ENCODE data around the gene DCP1A. TPM values are rescaled to one million over a fixed set of nuclear protein-coding genes. Genes with fewer than 3 reads are reported as not detected.

The DCP1A gene
- total and polyA plus RNA-seq, 4 donors: 3.5 to 11.3 (median 8.2) TPM

DNA sequence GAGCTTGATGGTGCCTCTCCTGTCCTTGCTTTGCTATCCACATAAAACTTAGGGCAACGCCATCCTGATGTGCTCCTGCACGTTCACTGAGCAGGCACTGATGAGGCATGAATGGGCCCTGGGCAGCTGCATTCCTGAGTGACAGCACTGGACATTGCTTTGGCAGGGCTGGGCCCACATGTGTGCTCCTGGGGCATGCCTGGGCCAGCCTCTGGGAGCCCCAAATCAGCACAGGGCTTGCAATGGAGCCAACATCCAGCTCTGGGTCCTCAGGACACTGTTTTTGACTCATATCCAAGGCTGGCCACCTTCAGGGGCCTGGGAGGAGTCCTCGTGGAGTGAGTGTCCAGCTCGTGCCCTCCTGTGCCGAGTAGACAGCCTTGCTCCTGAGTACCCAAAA is 85.6 kb downstream of the DCP1A start:
- Histone ChIP-seq H3K27ac (ENCODE audit: low read depth in 1 of 2, low read length in 2 of 2) (no peak overlapping the region), H3K9ac (ENCODE audit: low read depth in 1 of 2, low read length in 2 of 2) (no peak overlapping the region), H3K9me3 (ENCODE audit: control insufficient read depth in 4 of 4, low read length in 3 of 4) (no peaks in the 10 kb centered on the region), H3K27me3 (ENCODE audit: control insufficient read depth in 4 of 4, insufficient read depth in 4 of 4, low read length in 3 of 4) (no peaks in the 10 kb centered on the region), H3K4me3 (ENCODE audit: low read depth in 1 of 3, low read length in 3 of 3) (no peak overlapping the region), H3K4me1 (ENCODE audit: control insufficient read depth in 4 of 4, insufficient read depth in 4 of 4, low read length in 3 of 4) (peaks cover 2 to 9% (median 7%) of the 10 kb centered on the region in 4 donors), H3K36me3 (ENCODE audit: control insufficient read depth in 4 of 4, insufficient read depth in 3 of 4, low read depth in 1 of 4, low read length in 3 of 4) (no peaks in the 10 kb centered on the region)
- DNase-seq (ENCODE audit: low spot score): no peak
- TF ChIP-seq HNF4A (conservative IDR thresholded peaks at IDR 0.05) (no peak), FOXA2 (IDR thresholded peaks at IDR 0.05) (no peak), GABPA (IDR thresholded peaks at IDR 0.05 in 1 of 2, conservative IDR thresholded peaks at IDR 0.05 in 1 of 2) (no peak), CTCF (IDR thresholded peaks at IDR 0.05; ENCODE audit: low read depth, low read length, missing input control) (no peak), YY1 (IDR thresholded peaks at IDR 0.05) (no peak), RXRA (IDR thresholded peaks at IDR 0.05) (no peak), NR2F2 (IDR thresholded peaks at IDR 0.05) (no peak), SP1 (IDR thresholded peaks at IDR 0.05) (no peak)
- TF ChIP-seq, protein P1, sequence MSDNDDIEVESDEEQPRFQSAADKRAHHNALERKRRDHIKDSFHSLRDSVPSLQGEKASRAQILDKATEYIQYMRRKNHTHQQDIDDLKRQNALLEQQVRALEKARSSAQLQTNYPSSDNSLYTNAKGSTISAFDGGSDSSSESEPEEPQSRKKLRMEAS (IDR thresholded peaks at IDR 0.05): no peak
- TF ChIP-seq, protein P2, sequence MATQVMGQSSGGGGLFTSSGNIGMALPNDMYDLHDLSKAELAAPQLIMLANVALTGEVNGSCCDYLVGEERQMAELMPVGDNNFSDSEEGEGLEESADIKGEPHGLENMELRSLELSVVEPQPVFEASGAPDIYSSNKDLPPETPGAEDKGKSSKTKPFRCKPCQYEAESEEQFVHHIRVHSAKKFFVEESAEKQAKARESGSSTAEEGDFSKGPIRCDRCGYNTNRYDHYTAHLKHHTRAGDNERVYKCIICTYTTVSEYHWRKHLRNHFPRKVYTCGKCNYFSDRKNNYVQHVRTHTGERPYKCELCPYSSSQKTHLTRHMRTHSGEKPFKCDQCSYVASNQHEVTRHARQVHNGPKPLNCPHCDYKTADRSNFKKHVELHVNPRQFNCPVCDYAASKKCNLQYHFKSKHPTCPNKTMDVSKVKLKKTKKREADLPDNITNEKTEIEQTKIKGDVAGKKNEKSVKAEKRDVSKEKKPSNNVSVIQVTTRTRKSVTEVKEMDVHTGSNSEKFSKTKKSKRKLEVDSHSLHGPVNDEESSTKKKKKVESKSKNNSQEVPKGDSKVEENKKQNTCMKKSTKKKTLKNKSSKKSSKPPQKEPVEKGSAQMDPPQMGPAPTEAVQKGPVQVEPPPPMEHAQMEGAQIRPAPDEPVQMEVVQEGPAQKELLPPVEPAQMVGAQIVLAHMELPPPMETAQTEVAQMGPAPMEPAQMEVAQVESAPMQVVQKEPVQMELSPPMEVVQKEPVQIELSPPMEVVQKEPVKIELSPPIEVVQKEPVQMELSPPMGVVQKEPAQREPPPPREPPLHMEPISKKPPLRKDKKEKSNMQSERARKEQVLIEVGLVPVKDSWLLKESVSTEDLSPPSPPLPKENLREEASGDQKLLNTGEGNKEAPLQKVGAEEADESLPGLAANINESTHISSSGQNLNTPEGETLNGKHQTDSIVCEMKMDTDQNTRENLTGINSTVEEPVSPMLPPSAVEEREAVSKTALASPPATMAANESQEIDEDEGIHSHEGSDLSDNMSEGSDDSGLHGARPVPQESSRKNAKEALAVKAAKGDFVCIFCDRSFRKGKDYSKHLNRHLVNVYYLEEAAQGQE (IDR thresholded peaks at IDR 0.05): no peak
- 91% methylated on average over 5 of the region's 5 CpGs for WGBS

DNA sequence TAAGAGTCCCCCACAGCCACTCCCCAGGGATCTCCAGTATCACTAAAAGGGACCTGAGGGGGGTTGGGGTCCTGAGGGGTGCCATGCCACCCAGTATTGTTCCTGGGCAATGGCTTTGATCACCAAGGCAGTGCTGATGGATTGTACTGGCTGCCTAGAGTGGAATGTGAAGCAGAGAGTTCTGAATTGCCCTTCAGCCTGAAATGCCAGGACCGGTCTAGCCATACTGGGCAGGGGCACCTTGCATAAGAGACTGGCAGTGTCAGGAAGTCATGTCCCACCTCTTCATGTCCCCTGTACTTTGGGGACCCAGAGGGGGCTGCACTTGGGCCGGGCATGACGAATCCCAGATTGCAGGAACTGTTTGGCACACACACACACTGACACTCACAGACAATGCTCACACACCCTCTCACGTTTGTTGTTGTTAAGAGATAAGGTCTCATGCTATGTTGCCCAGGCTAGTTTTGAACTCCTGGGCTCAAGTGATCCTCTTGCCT is 87.0 kb downstream of the DCP1A start:
- H3K27ac ChIP-seq (ENCODE audit: low read depth in 1 of 2, low read length in 2 of 2): no peak overlapping the region
- H3K4me3 ChIP-seq (ENCODE audit: low read depth in 1 of 3, low read length in 3 of 3): no peak overlapping the region
- TF ChIP-seq CTCF (IDR thresholded peaks at IDR 0.05; ENCODE audit: low read depth, low read length, missing input control): no peak
- no peak for TF ChIP-seq RXRA (IDR thresholded peaks at IDR 0.05)
- no peak for TF ChIP-seq YY1 (IDR thresholded peaks at IDR 0.05)
- no peak for TF ChIP-seq ZBTB33 (IDR thresholded peaks at IDR 0.05)
- no peaks in the 10 kb centered on the region for H3K36me3 ChIP-seq (ENCODE audit: control insufficient read depth in 4 of 4, insufficient read depth in 3 of 4, low read depth in 1 of 4, low read length in 3 of 4)
- no peak for DNase-seq (ENCODE audit: low spot score)
- no peaks in the 10 kb centered on the region for H3K27me3 ChIP-seq (ENCODE audit: control insufficient read depth in 4 of 4, insufficient read depth in 4 of 4, low read length in 3 of 4)
- H3K4me1 ChIP-seq (ENCODE audit: control insufficient read depth in 4 of 4, insufficient read depth in 4 of 4, low read length in 3 of 4): peaks cover 3 to 9% (median 7%) of the 10 kb centered on the region in 4 donors
- whole genome bisulfite sequencing: 89% methylated on average over 4 of the region's 4 CpGs
- no peaks in the 10 kb centered on the region for H3K9me3 ChIP-seq (ENCODE audit: control insufficient read depth in 4 of 4, low read length in 3 of 4)
- H3K9ac ChIP-seq (ENCODE audit: low read depth in 1 of 2, low read length in 2 of 2): no peak overlapping the region

All from liver (tissue), 9 donors.